Liver (tissue), 9 donors: ENCODE results near the gene IFNAR1. TPM values are rescaled to one million over a fixed set of nuclear protein-coding genes. Genes with fewer than 3 reads are reported as not detected.

Experiments
- DNase-seq: peaks from one replicate; pipeline ENCODE4 v3.0.0-alpha.2; 2017; ENCODE audit warnings: low spot score
- H3K27ac ChIP-seq, 2 donors: one replicate each; pipeline ENCODE4 v1.7.0; 2013; ENCODE audit warnings: inconsistent platforms in 2 of 2, low read length in 2 of 2, control low read depth in 1 of 2, low read depth in 1 of 2, mild to moderate bottlenecking in 1 of 2
- H3K27me3 ChIP-seq, 4 donors: one replicate each; pipeline versions ENCODE4 v1.6.1 to v1.7.0; 2013; ENCODE audit warnings: low read length in 3 of 4, inconsistent platforms in 1 of 4, mild to moderate bottlenecking in 1 of 4, moderate library complexity in 1 of 4; ENCODE audit not compliant: control insufficient read depth in 4 of 4, insufficient read depth in 4 of 4
- H3K36me3 ChIP-seq, 4 donors: one replicate each; pipeline versions ENCODE4 v1.6.1 to v1.7.0; 2013; ENCODE audit warnings: low read length in 3 of 4, mild to moderate bottlenecking in 3 of 4, low read depth in 1 of 4, moderate library complexity in 1 of 4; ENCODE audit not compliant: control insufficient read depth in 4 of 4, insufficient read depth in 3 of 4
- H3K4me1 ChIP-seq, 4 donors: one replicate each; pipeline versions ENCODE4 v1.6.1 to v1.7.0; 2013; ENCODE audit warnings: low read length in 3 of 4, mild to moderate bottlenecking in 3 of 4, moderate library complexity in 1 of 4; ENCODE audit not compliant: control insufficient read depth in 4 of 4, insufficient read depth in 4 of 4
- H3K4me3 ChIP-seq, 3 donors: one replicate each; pipeline versions ENCODE4 v1.6.1 to v1.7.0; 2013; ENCODE audit warnings: low read length in 3 of 3, control low read depth in 1 of 3, low read depth in 1 of 3, mild to moderate bottlenecking in 1 of 3
- H3K9ac ChIP-seq, 2 donors: one replicate each; pipeline ENCODE4 v1.7.0; 2013; ENCODE audit warnings: low read length in 2 of 2, mild to moderate bottlenecking in 2 of 2, moderate library complexity in 2 of 2, control low read depth in 1 of 2, low read depth in 1 of 2
- H3K9me3 ChIP-seq, 4 donors: one replicate each; pipeline versions ENCODE4 v1.6.1 to v1.7.0; 2013; ENCODE audit warnings: low read length in 3 of 4; ENCODE audit not compliant: control insufficient read depth in 4 of 4
- EGR1 ChIP-seq, 2 donors: IDR thresholded peaks; 2 replicates each; pipeline ENCODE4 v1.6.1; 2016 to 2018; ENCODE audit warnings: antibody characterized with exemption in 2 of 2, low read depth in 2 of 2
- FOXA1 ChIP-seq: IDR thresholded peaks from 2 replicates; pipeline ENCODE4 v1.6.1; 2016; ENCODE audit warnings: antibody characterized with exemption
- FOXA2 ChIP-seq: IDR thresholded peaks from 2 replicates; pipeline ENCODE4 v1.6.1; 2016; ENCODE audit warnings: antibody characterized with exemption
- HNF4A ChIP-seq, 2 donors: conservative IDR thresholded peaks; 2 replicates each; pipeline ENCODE4 v1.6.1; 2016; ENCODE audit warnings: antibody characterized with exemption in 2 of 2, mild to moderate bottlenecking in 2 of 2
- HNF4G ChIP-seq: IDR thresholded peaks from 2 replicates; pipeline ENCODE4 v1.6.1; 2016; ENCODE audit warnings: antibody characterized with exemption
- JUND ChIP-seq, 2 donors: IDR thresholded peaks; 2 replicates each; pipeline ENCODE4 v1.6.1; 2016; ENCODE audit warnings: antibody characterized with exemption in 2 of 2
- NR2F2 ChIP-seq: IDR thresholded peaks from 2 replicates; pipeline ENCODE4 v1.6.1; 2016; ENCODE audit warnings: antibody characterized with exemption
- RAD21 ChIP-seq, 2 donors: IDR thresholded peaks; 2 replicates each; pipeline ENCODE4 v1.6.1; 2016; ENCODE audit warnings: antibody characterized with exemption in 2 of 2, mild to moderate bottlenecking in 2 of 2
- RXRA ChIP-seq, 2 donors: IDR thresholded peaks; 2 replicates each; pipeline ENCODE4 v1.6.1; 2017 to 2018; ENCODE audit warnings: antibody characterized with exemption in 2 of 2, mild to moderate bottlenecking in 1 of 2
- TAF1 ChIP-seq: conservative IDR thresholded peaks from 2 replicates; pipeline ENCODE4 v1.6.1; 2016; ENCODE audit warnings: antibody characterized with exemption, mild to moderate bottlenecking
- YY1 ChIP-seq: IDR thresholded peaks from 2 replicates; pipeline ENCODE4 v1.6.1; 2016; ENCODE audit warnings: antibody characterized with exemption, mild to moderate bottlenecking
- WGBS: extraction: QIAGEN DNeasy Blood & Tissue Kit; methylation state at CpG from one replicate; pipeline ENCODE4 v1.1.7; 2013; 5-methylcytosine and 5-hydroxymethylcytosine counted together
- polyA plus RNA-seq, 2 donors: library from polyadenylated mRNA; stranded (reverse) in 1 of 2; unstranded in 1 of 2; fragments of 200-250 nt in 1 of 2; fragments of >200 nt in 1 of 2; fragmentation: Nextera tagmentation in 1 of 2; extraction: Ambion mirVana in 1 of 2; gene quantifications; one replicate each; pipeline versions ENCODE4 v1.2.1 to v1.2.3, GENCODE V29; 2013 to 2015
- total RNA-seq, 2 donors: library from RNA; depleted of rRNA; stranded (reverse); fragments of >200 nt; gene quantifications; one replicate each; pipeline ENCODE4 v1.2.3, GENCODE V29; 2014
- TF ChIP-seq, protein P1 (sequence below): IDR thresholded peaks from 2 replicates; pipeline ENCODE4 v1.6.1; 2016; ENCODE audit warnings: antibody characterized with exemption
- TF ChIP-seq, protein P2 (sequence below): IDR thresholded peaks from 2 replicates; pipeline ENCODE4 v1.6.1; 2016; ENCODE audit warnings: antibody characterized with exemption
- TF ChIP-seq, protein P3 (sequence below): fragments of 150-350 bp; IDR thresholded peaks from 2 replicates; pipeline ENCODE4 v1.5.1; 2017; ENCODE audit warnings: improper control_type of control experiment, low read depth, low read length; ENCODE audit not compliant: missing input control
- TF ChIP-seq, protein P4 (sequence below): IDR thresholded peaks from 2 replicates; pipeline ENCODE4 v1.6.1; 2016; ENCODE audit warnings: antibody characterized with exemption
- TF ChIP-seq, protein P5 (sequence below): IDR thresholded peaks from 2 replicates; pipeline ENCODE4 v1.6.1; 2016; ENCODE audit warnings: antibody characterized with exemption, mild to moderate bottlenecking
- donor health status: healthy.
- donor health status: healthy.
- donor health status: healthy.
- donor health status: healthy.
- donor health status: healthy.

IFNAR1 gene
- total and polyA plus RNA-seq, 4 donors = 31.1 to 54.3 (median 46.2) TPM

DNA sequence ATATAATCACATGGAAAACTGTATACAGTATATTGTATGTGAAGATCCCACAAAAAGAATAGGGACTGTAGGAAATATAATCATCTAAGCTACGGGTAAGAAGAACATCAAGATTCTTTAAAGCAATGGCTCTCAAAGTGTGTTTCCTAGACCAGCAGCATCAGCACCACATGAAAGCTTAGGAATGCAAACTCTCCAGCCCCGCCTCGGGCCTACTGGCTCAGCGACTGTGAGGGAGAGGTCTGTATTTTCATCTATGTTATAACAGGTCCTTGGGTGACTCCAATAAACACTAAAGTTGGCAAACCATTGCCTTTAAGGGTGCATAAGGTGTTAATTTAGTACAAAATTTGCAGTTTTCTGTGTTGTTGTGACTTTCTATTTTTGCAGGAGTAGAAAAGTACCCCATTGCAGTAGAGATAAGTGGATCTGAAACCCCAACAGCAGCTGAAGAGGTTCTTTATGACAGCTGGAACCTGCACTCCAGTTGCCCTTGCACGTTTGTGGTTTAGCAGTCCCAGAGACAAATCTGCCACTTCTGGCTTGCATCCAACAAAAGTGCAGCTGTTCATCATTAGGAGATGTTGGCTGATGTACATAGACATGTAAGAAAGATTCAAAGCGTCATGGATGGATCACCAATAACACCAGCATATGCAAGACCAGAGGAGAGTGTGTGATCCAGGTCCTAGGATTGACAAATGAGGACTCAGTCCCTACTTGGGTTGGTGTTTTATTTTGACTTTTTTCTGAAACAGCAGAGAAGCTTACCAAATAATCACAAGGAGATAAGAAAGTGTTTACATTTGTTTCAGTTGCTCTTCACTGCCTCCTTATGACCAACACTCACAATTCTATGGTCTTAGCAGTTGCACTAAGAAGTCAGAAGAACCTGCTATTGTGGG, 15.9 kb upstream of the IFNAR1 start (continued):
- TF ChIP-seq, protein P1, sequence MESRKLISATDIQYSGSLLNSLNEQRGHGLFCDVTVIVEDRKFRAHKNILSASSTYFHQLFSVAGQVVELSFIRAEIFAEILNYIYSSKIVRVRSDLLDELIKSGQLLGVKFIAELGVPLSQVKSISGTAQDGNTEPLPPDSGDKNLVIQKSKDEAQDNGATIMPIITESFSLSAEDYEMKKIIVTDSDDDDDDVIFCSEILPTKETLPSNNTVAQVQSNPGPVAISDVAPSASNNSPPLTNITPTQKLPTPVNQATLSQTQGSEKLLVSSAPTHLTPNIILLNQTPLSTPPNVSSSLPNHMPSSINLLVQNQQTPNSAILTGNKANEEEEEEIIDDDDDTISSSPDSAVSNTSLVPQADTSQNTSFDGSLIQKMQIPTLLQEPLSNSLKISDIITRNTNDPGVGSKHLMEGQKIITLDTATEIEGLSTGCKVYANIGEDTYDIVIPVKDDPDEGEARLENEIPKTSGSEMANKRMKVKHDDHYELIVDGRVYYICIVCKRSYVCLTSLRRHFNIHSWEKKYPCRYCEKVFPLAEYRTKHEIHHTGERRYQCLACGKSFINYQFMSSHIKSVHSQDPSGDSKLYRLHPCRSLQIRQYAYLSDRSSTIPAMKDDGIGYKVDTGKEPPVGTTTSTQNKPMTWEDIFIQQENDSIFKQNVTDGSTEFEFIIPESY = no peak
- TF ChIP-seq FOXA2 = no peak
- no peak for TF ChIP-seq RXRA (IDR thresholded peaks at IDR 0.05)
- no peak for TF ChIP-seq NR2F2

DNA sequence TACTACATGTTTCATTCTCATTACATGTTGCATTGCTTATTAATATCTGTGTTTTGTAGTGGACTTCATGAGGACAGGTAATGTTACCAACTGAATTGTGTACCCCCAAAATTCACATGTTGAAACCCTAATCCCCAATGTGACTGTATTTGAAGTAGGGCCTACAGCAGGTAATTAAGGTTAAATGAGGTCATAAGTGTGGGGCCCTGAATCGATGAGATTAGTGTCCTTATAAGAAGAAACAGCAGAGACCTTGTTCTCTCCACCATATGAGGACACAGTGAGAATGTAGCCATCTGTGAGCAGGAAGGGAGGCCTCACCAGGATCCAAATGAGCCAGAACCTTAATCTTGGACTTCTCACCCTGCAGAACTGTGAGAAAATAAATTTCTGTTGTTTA, 15.0 kb upstream of the IFNAR1 start:
- H3K4me1 ChIP-seq = peaks cover 6 to 12% (median 10%) of the 10 kb centered on the region in 4 donors
- no peaks in the 10 kb centered on the region for H3K9me3 ChIP-seq
- H3K4me3 ChIP-seq = no peak overlapping the region
- no peak for DNase-seq
- WGBS = 91% methylated on average over 1 of the region's 1 CpG
- no peak overlapping the region for H3K9ac ChIP-seq
- no peak overlapping the region for H3K27ac ChIP-seq
- TF ChIP-seq YY1 (no peak), TAF1 (no peak), JUND (IDR thresholded peaks at IDR 0.05) (no peak), FOXA2 (no peak), NR2F2 (no peak)
- TF ChIP-seq, protein P2, sequence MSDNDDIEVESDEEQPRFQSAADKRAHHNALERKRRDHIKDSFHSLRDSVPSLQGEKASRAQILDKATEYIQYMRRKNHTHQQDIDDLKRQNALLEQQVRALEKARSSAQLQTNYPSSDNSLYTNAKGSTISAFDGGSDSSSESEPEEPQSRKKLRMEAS = no peak
- TF ChIP-seq, protein P3, sequence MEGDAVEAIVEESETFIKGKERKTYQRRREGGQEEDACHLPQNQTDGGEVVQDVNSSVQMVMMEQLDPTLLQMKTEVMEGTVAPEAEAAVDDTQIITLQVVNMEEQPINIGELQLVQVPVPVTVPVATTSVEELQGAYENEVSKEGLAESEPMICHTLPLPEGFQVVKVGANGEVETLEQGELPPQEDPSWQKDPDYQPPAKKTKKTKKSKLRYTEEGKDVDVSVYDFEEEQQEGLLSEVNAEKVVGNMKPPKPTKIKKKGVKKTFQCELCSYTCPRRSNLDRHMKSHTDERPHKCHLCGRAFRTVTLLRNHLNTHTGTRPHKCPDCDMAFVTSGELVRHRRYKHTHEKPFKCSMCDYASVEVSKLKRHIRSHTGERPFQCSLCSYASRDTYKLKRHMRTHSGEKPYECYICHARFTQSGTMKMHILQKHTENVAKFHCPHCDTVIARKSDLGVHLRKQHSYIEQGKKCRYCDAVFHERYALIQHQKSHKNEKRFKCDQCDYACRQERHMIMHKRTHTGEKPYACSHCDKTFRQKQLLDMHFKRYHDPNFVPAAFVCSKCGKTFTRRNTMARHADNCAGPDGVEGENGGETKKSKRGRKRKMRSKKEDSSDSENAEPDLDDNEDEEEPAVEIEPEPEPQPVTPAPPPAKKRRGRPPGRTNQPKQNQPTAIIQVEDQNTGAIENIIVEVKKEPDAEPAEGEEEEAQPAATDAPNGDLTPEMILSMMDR = no peak
- H3K27me3 ChIP-seq = no peaks in the 10 kb centered on the region
- no peaks in the 10 kb centered on the region for H3K36me3 ChIP-seq

DNA sequence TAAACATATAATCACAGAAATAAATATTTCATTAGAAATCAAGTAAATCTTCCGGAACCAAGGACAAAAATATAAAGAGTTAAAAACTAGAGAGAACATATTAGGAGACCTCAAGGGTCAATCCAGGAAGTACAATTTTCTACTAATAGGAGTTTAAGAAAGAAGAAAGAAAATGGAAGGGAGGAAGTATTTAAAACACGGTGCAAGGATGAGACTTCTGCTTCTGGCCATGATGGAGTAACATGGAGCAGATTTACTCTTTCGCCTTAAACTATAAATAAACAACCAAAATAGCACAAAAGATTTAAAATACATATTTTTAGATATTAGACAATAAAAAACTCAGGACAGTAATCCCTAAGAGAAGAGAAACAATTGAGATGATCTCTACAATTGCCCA, 12.6 kb upstream of the IFNAR1 start:
- Histone ChIP-seq H3K9ac (no peak overlapping the region), H3K27ac (no peak overlapping the region), H3K36me3 (no peaks in the 10 kb centered on the region), H3K4me3 (no peak overlapping the region), H3K27me3 (no peaks in the 10 kb centered on the region), H3K9me3 (no peaks in the 10 kb centered on the region), H3K4me1 (no peaks in the 10 kb centered on the region)
- no peak for DNase-seq
- 89% methylated on average over 3 of the region's 3 CpGs for WGBS
- TF ChIP-seq, protein P4, sequence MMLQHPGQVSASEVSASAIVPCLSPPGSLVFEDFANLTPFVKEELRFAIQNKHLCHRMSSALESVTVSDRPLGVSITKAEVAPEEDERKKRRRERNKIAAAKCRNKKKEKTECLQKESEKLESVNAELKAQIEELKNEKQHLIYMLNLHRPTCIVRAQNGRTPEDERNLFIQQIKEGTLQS = no peak
- TF ChIP-seq HNF4G = no peak
- no peak for TF ChIP-seq YY1
- TF ChIP-seq EGR1 (IDR thresholded peaks at IDR 0.05; ENCODE audit: low read depth in 2 of 2) = no peak
- no peak for TF ChIP-seq JUND (IDR thresholded peaks at IDR 0.05)
- no peak for TF ChIP-seq FOXA1
- TF ChIP-seq HNF4A (conservative IDR thresholded peaks at IDR 0.05) = no peak
- TF ChIP-seq, protein P2 = no peak
- no peak for TF ChIP-seq NR2F2
- TF ChIP-seq, protein P5, sequence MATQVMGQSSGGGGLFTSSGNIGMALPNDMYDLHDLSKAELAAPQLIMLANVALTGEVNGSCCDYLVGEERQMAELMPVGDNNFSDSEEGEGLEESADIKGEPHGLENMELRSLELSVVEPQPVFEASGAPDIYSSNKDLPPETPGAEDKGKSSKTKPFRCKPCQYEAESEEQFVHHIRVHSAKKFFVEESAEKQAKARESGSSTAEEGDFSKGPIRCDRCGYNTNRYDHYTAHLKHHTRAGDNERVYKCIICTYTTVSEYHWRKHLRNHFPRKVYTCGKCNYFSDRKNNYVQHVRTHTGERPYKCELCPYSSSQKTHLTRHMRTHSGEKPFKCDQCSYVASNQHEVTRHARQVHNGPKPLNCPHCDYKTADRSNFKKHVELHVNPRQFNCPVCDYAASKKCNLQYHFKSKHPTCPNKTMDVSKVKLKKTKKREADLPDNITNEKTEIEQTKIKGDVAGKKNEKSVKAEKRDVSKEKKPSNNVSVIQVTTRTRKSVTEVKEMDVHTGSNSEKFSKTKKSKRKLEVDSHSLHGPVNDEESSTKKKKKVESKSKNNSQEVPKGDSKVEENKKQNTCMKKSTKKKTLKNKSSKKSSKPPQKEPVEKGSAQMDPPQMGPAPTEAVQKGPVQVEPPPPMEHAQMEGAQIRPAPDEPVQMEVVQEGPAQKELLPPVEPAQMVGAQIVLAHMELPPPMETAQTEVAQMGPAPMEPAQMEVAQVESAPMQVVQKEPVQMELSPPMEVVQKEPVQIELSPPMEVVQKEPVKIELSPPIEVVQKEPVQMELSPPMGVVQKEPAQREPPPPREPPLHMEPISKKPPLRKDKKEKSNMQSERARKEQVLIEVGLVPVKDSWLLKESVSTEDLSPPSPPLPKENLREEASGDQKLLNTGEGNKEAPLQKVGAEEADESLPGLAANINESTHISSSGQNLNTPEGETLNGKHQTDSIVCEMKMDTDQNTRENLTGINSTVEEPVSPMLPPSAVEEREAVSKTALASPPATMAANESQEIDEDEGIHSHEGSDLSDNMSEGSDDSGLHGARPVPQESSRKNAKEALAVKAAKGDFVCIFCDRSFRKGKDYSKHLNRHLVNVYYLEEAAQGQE = no peak
- TF ChIP-seq, protein P3 = no peak
- no peak for TF ChIP-seq TAF1
- no peak for TF ChIP-seq RXRA (IDR thresholded peaks at IDR 0.05)
- TF ChIP-seq RAD21 (IDR thresholded peaks at IDR 0.05) = no peak
- TF ChIP-seq FOXA2 = no peak
